Calu3 (cell line): ENCODE data around the gene LIX1L. TPM values are rescaled to one million over a fixed set of nuclear protein-coding genes. Genes with fewer than 3 reads are reported as not detected.

Experiments
- BruUV-seq: library from RNA; stranded (reverse); fragments of 400-500 nt; replicated peaks from 2 replicates; lab custom pipeline; 2021; lab: Mats Ljungman, UMichigan
- CTCF ChIA-PET: fragments of 300-600 bp; sonication (Branson Sonifier 250); formaldehyde crosslinking; loops from one replicate; lab custom pipeline; 2022; ENCODE audit warnings: antibody characterized with exemption; lab: Charles Lee
- DNase-seq: peaks from one replicate; pipeline ENCODE4 v3.0.0; 2022
- H3K27ac Mint-ChIP-seq: one replicate; pipeline ENCODE4 v1.8.0; 2022; ENCODE audit warnings: mixed read lengths; ENCODE audit not compliant: unreplicated experiment
- H3K27me3 Mint-ChIP-seq: one replicate; pipeline ENCODE4 v1.8.0; 2022; ENCODE audit warnings: mixed read lengths; ENCODE audit not compliant: unreplicated experiment
- H3K36me3 Mint-ChIP-seq: one replicate; pipeline ENCODE4 v1.8.0; 2022; ENCODE audit warnings: mild to moderate bottlenecking, moderate library complexity, mixed read lengths; ENCODE audit not compliant: insufficient read depth, unreplicated experiment
- H3K4me1 Mint-ChIP-seq: one replicate; pipeline ENCODE4 v1.8.0; 2022; ENCODE audit warnings: mild to moderate bottlenecking, low read depth, mixed read lengths; ENCODE audit not compliant: unreplicated experiment
- H3K4me3 Mint-ChIP-seq: one replicate; pipeline ENCODE4 v1.8.0; 2022; ENCODE audit warnings: mild to moderate bottlenecking, low read depth, moderate library complexity, mixed read lengths; ENCODE audit not compliant: unreplicated experiment
- H3K9me3 Mint-ChIP-seq: one replicate; pipeline ENCODE4 v1.8.0; 2022; ENCODE audit warnings: low read depth, mixed read lengths; ENCODE audit not compliant: unreplicated experiment
- CTCF ChIP-seq: fragments of 200-600 bp; IDR thresholded peaks from one replicate; pipeline ENCODE4 v1.8.0; 2022; ENCODE audit warnings: antibody characterized with exemption; ENCODE audit not compliant: unreplicated experiment
- intact Hi-C: fragments of 100-400 bp; cut with micrococcal nuclease; formaldehyde crosslinking; loops from one replicate; pipeline ENCODE4 v1.10.0; 2022; ENCODE audit not compliant: unreplicated experiment
- total RNA-seq: library from RNA; stranded (reverse); gene quantifications from 2 replicates; pipeline ENCODE4 v1.2.3, GENCODE V29; 2022

Gene LIX1L
- total RNA-seq, 1 experiment from 2014 or later, result 7.2 TPM

- H3K27me3 Mint-ChIP-seq, result no peaks in the 10 kb centered on the region
- peaks cover 8% of the 10 kb centered on the region for H3K4me1 Mint-ChIP-seq
- no TSS peak for BruUV-seq
- no peak for TF ChIP-seq CTCF
- peaks cover 5% of the 10 kb centered on the region for H3K36me3 Mint-ChIP-seq
- no peaks in the 10 kb centered on the region for H3K9me3 Mint-ChIP-seq
- CTCF ChIA-PET, result interaction anchor here (5.5 kb wide), 1 partner anchor 20 kb away, joined by 53 read pairs; no protein-coding TSS in a partner anchor
- H3K4me3 Mint-ChIP-seq, result no peak overlapping the region
- no peak for DNase-seq
- intact Hi-C loops, result no loop called here
- no peak overlapping the region for H3K27ac Mint-ChIP-seq
These were observed 45.6 kb downstream of the LIX1L start for GRCh38 chr1:145912128-145912641.

GRCh38 chr1:145908653-145909052 lies 49.2 kb downstream of the LIX1L start:
- Mint-ChIP-seq H3K9me3 (no peaks in the 10 kb centered on the region), H3K4me3 (no peak overlapping the region), H3K27ac (no peak overlapping the region), H3K36me3 (peaks cover 5% of the 10 kb centered on the region), H3K4me1 (no peaks in the 10 kb centered on the region), H3K27me3 (no peaks in the 10 kb centered on the region)
- intact Hi-C loops, result no loop called here
- DNase-seq, result no peak
- no TSS peak for BruUV-seq
- TF ChIP-seq CTCF, result no peak
- CTCF ChIA-PET, result interaction anchor here (0.7 to 5.5 kb wide), 5 partner anchors 17 to 70 kb away, joined by 3 to 53 read pairs (median 4); partner anchors contain the start of genes NUDT17 and RBM8A

- Mint-ChIP-seq H3K36me3 (peaks cover 5% of the 10 kb centered on the region), H3K4me3 (no peak overlapping the region), H3K27ac (no peak overlapping the region), H3K27me3 (no peaks in the 10 kb centered on the region), H3K9me3 (no peaks in the 10 kb centered on the region), H3K4me1 (no peaks in the 10 kb centered on the region)
- DNase-seq, result no peak
- BruUV-seq, result no TSS peak
- CTCF ChIA-PET, result interaction anchor here (1.1 to 5.5 kb wide), 2 partner anchors 11 to 15 kb away, joined by 3 to 53 read pairs; partner anchors contain the start of gene PEX11B
- intact Hi-C loops, result no loop called here
- TF ChIP-seq CTCF, result no peak
These were observed 50.7 kb downstream of the LIX1L start for GRCh38 chr1:145906954-145907753.

- Mint-ChIP-seq H3K36me3 (no peaks in the 10 kb centered on the region), H3K4me1 (no peaks in the 10 kb centered on the region), H3K9me3 (no peaks in the 10 kb centered on the region), H3K27me3 (no peaks in the 10 kb centered on the region), H3K4me3 (no peak overlapping the region), H3K27ac (no peak overlapping the region)
- no peak for DNase-seq
- no peak for TF ChIP-seq CTCF
- intact Hi-C loops, result no loop called here
- no TSS peak for BruUV-seq
- CTCF ChIA-PET, result interaction anchor here (0.6 to 1.0 kb wide), 2 partner anchors 9 to 43 kb away, joined by 3 to 5 read pairs; partner anchors contain the start of gene PIAS3
These were observed 56.4 kb downstream of the LIX1L start for GRCh38 chr1:145901312-145902021.
